HEK293 (cell line): Measurements from ENCODE around the gene GPRIN2.

Experiments
- SP2 ChIP-seq: fragments of 450-650 bp; formaldehyde crosslinking; IDR thresholded peaks from 2 replicates; pipeline ENCODE4 v1.5.1; 2016; ENCODE audit warnings: missing biosample characterization, missing genetic modification characterization
- ZNF112 ChIP-seq: fragments of 450-650 bp; formaldehyde crosslinking; IDR thresholded peaks from 2 replicates; pipeline ENCODE4 v1.5.0; 2017; ENCODE audit warnings: missing biosample characterization, missing genetic modification characterization
- ZNF138 ChIP-seq: fragments of 450-650 bp; formaldehyde crosslinking; IDR thresholded peaks from 2 replicates; pipeline ENCODE4 v1.5.1; 2016; ENCODE audit warnings: missing biosample characterization, missing genetic modification characterization, borderline replicate concordance
- ZNF560 ChIP-seq: fragments of 450-650 bp; formaldehyde crosslinking; IDR thresholded peaks from 2 replicates; pipeline ENCODE4 v1.5.1; 2017; ENCODE audit warnings: missing biosample characterization, missing genetic modification characterization, borderline replicate concordance
- TF ChIP-seq, protein P1 (sequence below): fragments of 450-650 bp; formaldehyde crosslinking; IDR thresholded peaks from 2 replicates; pipeline ENCODE4 v1.5.1; 2016; ENCODE audit warnings: missing biosample characterization, missing genetic modification characterization
- TF ChIP-seq, protein P2 (sequence below): sonication (generic); formaldehyde crosslinking; IDR thresholded peaks from 2 replicates; pipeline ENCODE4 v1.8.1; 2022; ENCODE audit warnings: mild to moderate bottlenecking, moderate library complexity, missing genetic modification reagents
- TF ChIP-seq, protein P3 (sequence below): fragments of 450-650 bp; formaldehyde crosslinking; IDR thresholded peaks from 2 replicates; pipeline ENCODE4 v1.5.1; 2016; ENCODE audit warnings: missing biosample characterization, missing genetic modification characterization

DNA sequence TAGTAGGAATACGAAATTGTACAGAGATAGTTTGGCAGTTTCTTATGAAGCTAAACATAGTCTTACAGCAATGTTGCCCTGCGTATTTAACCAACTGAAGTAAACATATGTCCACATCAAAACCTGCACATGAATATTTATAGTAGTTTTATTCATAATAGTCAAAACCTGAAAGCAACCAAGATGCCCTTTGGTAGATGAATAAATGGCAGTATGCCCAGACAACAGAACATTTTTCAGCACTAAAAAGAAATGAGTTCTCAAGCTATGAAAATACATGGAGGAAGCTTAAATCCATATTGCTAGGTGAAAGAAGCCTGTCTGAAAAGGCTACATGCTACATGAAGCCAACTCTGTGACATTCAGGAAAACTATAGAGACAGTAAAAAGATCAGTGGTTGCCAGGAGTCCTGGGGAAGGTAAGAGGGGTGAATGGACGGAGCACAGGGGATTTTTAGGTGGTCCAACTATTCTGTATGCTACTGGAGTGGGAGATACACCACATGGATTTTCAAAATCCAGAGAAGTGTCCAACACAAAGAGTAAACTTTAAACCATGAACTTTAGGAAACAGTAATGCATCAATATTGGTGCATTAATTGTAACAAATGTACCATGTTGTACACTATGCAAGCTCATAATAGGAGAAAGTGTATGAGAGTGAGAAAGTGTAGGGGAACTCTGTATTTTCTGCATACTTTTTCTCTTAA is 17.6 kb downstream of the GPRIN2 start:
- TF ChIP-seq, protein P1, sequence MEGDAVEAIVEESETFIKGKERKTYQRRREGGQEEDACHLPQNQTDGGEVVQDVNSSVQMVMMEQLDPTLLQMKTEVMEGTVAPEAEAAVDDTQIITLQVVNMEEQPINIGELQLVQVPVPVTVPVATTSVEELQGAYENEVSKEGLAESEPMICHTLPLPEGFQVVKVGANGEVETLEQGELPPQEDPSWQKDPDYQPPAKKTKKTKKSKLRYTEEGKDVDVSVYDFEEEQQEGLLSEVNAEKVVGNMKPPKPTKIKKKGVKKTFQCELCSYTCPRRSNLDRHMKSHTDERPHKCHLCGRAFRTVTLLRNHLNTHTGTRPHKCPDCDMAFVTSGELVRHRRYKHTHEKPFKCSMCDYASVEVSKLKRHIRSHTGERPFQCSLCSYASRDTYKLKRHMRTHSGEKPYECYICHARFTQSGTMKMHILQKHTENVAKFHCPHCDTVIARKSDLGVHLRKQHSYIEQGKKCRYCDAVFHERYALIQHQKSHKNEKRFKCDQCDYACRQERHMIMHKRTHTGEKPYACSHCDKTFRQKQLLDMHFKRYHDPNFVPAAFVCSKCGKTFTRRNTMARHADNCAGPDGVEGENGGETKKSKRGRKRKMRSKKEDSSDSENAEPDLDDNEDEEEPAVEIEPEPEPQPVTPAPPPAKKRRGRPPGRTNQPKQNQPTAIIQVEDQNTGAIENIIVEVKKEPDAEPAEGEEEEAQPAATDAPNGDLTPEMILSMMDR (tag by site-specific recombination), result no peak
- TF ChIP-seq, protein P2, sequence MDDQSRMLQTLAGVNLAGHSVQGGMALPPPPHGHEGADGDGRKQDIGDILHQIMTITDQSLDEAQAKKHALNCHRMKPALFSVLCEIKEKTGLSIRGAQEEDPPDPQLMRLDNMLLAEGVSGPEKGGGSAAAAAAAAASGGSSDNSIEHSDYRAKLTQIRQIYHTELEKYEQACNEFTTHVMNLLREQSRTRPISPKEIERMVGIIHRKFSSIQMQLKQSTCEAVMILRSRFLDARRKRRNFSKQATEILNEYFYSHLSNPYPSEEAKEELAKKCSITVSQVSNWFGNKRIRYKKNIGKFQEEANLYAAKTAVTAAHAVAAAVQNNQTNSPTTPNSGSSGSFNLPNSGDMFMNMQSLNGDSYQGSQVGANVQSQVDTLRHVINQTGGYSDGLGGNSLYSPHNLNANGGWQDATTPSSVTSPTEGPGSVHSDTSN (CRISPR knock-in tag), result no peak
- TF ChIP-seq ZNF560 (tag by site-specific recombination), result no peak
- no peak for TF ChIP-seq ZNF112 (tag by site-specific recombination)
- TF ChIP-seq, protein P3, sequence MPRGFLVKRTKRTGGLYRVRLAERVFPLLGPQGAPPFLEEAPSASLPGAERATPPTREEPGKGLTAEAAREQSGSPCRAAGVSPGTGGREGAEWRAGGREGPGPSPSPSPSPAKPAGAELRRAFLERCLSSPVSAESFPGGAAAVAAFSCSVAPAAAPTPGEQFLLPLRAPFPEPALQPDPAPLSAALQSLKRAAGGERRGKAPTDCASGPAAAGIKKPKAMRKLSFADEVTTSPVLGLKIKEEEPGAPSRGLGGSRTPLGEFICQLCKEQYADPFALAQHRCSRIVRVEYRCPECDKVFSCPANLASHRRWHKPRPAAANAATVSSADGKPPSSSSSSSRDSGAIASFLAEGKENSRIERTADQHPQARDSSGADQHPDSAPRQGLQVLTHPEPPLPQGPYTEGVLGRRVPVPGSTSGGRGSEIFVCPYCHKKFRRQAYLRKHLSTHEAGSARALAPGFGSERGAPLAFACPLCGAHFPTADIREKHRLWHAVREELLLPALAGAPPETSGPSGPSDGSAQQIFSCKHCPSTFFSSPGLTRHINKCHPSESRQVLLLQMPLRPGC (tag by site-specific recombination), result no peak
- no peak for TF ChIP-seq SP2 (tag by site-specific recombination)
- no peak for TF ChIP-seq ZNF138 (tag by site-specific recombination)
